B cell (primary cell): Measurements from ENCODE around the gene NOVA1. TPM values are rescaled to one million over a fixed set of nuclear protein-coding genes. Genes with fewer than 3 reads are reported as not detected.

Experiments used
- ATAC-seq: fragments of 200-7000 bp; cut with Tn5 transposase; one replicate; pipeline ENCODE4 v1.10.0; 2021; ENCODE audit warnings: low read depth, mild to moderate bottlenecking, moderate number of reproducible peaks, moderate library complexity
- CTCF ChIA-PET: fragments of 350-600 bp; sonication (Branson Sonifier 250); formaldehyde crosslinking; loops from one replicate; lab custom pipeline; 2021; ENCODE audit warnings: antibody characterized with exemption, inconsistent platforms; lab: Charles Lee
- POLR2A ChIA-PET: fragments of 350-600 bp; sonication (Branson Sonifier 250); formaldehyde crosslinking; loops from one replicate; lab custom pipeline; 2021; ENCODE audit warnings: antibody characterized with exemption; lab: Charles Lee
- DNase-seq: peaks from one replicate; pipeline ENCODE4 v3.0.0; 2013
- H2AFZ ChIP-seq: 2 replicates; pipeline ENCODE4 v1.6.1; 2012; ENCODE audit warnings: mild to moderate bottlenecking, low read depth, low read length; ENCODE audit not compliant: insufficient read depth, poor library complexity, severe bottlenecking
- H3K27ac ChIP-seq, 2 donors: 1 replicate in 1 of 2; 2 replicates in 1 of 2; pipeline ENCODE4 v1.5.1; 2012 to 2013; ENCODE audit warnings: low read length in 2 of 2, mild to moderate bottlenecking in 2 of 2, moderate library complexity in 1 of 2
- H3K27me3 ChIP-seq, 4 experiments: fragments of 200-600 bp in 1 of 4; sonication (generic) in 1 of 4; replicated peaks in 1 of 4; 1 replicate in 2 of 4; 2 replicates in 2 of 4; pipeline versions ENCODE4 v1.6.1 to v1.7.0; 2013 to 2016; ENCODE audit warnings: low read length in 3 of 4, mild to moderate bottlenecking in 2 of 4, mixed read lengths in 1 of 4, moderate library complexity in 1 of 4; ENCODE audit not compliant: insufficient read depth in 4 of 4, control insufficient read depth in 3 of 4; ENCODE audit errors: control extremely low read depth in 1 of 4
- H3K36me3 ChIP-seq, 2 experiments: replicated peaks in 1 of 2; 1 replicate in 1 of 2; 2 replicates in 1 of 2; pipeline versions ENCODE4 v1.6.1 to v1.7.1; 2013; ENCODE audit warnings: low read length in 1 of 2; ENCODE audit not compliant: insufficient read depth in 2 of 2, control insufficient read depth in 1 of 2; ENCODE audit errors: control extremely low read depth in 1 of 2, extremely low read depth in 1 of 2
- H3K4me1 ChIP-seq, 2 donors: fragments of 200-600 bp in 1 of 2; sonication (generic) in 1 of 2; 1 replicate in 1 of 2; 2 replicates in 1 of 2; pipeline versions ENCODE4 v1.5.1 to v1.6.1; 2013 to 2017; ENCODE audit warnings: low read length in 2 of 2; ENCODE audit not compliant: control insufficient read depth in 2 of 2, insufficient read depth in 2 of 2
- H3K4me2 ChIP-seq: replicated peaks from 2 replicates; pipeline ENCODE3; 2012; ENCODE audit warnings: mild to moderate bottlenecking, low read depth, low read length; ENCODE audit not compliant: poor library complexity, severe bottlenecking
- H3K4me3 ChIP-seq, 5 experiments: fragments of 200-600 bp in 1 of 5; sonication (generic) in 1 of 5; 1 replicate in 3 of 5; 2 replicates in 2 of 5; pipeline versions ENCODE4 v1.5.1 to v1.7.0; 2011 to 2016; ENCODE audit warnings: low read length in 4 of 5, mild to moderate bottlenecking in 4 of 5, low read depth in 2 of 5, control low read depth in 1 of 5, moderate library complexity in 1 of 5; ENCODE audit not compliant: insufficient read depth in 1 of 5; ENCODE audit errors: control extremely low read depth in 1 of 5, extremely low read depth in 1 of 5
- H3K79me2 ChIP-seq: fragments of 200-600 bp; sonication (generic); one replicate; pipeline ENCODE4 v1.6.0; 2016; ENCODE audit warnings: low read length; ENCODE audit not compliant: control insufficient read depth, insufficient read depth
- H3K9ac ChIP-seq: fragments of 200-600 bp; sonication (generic); 2 replicates; pipeline ENCODE4 v1.6.1; 2017; ENCODE audit warnings: mild to moderate bottlenecking, low read length, moderate library complexity
- H3K9me3 ChIP-seq, 3 donors: one replicate each; pipeline versions ENCODE4 v1.6.1 to v1.7.1; 2013; ENCODE audit warnings: low read length in 2 of 3; ENCODE audit not compliant: control insufficient read depth in 2 of 3, insufficient read depth in 1 of 3; ENCODE audit errors: control extremely low read depth in 1 of 3
- H4K20me1 ChIP-seq: 2 replicates; pipeline ENCODE4 v1.6.0; 2012; ENCODE audit warnings: mild to moderate bottlenecking, low read length; ENCODE audit not compliant: insufficient read depth, control insufficient read depth, poor library complexity, severe bottlenecking
- H3K27ac Mint-ChIP-seq: one replicate; pipeline ENCODE4 v1.8.0; 2021; ENCODE audit warnings: mixed read lengths
- H3K27me3 Mint-ChIP-seq: one replicate; pipeline ENCODE4 v1.8.0; 2021; ENCODE audit warnings: mixed read lengths
- H3K4me1 Mint-ChIP-seq: one replicate; pipeline ENCODE4 v1.8.0; 2021; ENCODE audit warnings: mixed read lengths
- H3K4me3 Mint-ChIP-seq: one replicate; pipeline ENCODE4 v1.8.0; 2021; ENCODE audit warnings: mixed read lengths
- H3K9me3 Mint-ChIP-seq: one replicate; pipeline ENCODE4 v1.8.0; 2022; ENCODE audit warnings: mixed read lengths; ENCODE audit not compliant: insufficient read depth
- CTCF ChIP-seq: fragments of 200-600 bp; IDR thresholded peaks from one replicate; pipeline ENCODE4 v1.8.0; 2022; ENCODE audit warnings: antibody characterized with exemption, mild to moderate bottlenecking
- EZH2 ChIP-seq: IDR thresholded peaks from 2 replicates; pipeline ENCODE4 v1.6.1; 2012; ENCODE audit warnings: borderline replicate concordance, low read depth, mild to moderate bottlenecking, moderate library complexity, low read length; ENCODE audit not compliant: insufficient read depth, poor library complexity, severe bottlenecking
- WGBS: methylation state at CpG from one replicate; pipeline ENCODE4 v1.1.5; 2013; ENCODE audit warnings: missing lambda C conversion rate; ENCODE audit not compliant: insufficient coverage; 5-methylcytosine and 5-hydroxymethylcytosine counted together
- intact Hi-C: fragments of 100-400 bp; cut with micrococcal nuclease; formaldehyde crosslinking; loops from one replicate; pipeline ENCODE4 v1.10.0; 2022
- polyA plus RNA-seq: library from polyadenylated mRNA; depleted of rRNA; stranded (reverse); fragments of >200 nt; gene quantifications from 2 replicates; pipeline ENCODE4 v1.2.3, GENCODE V29; 2012
- total RNA-seq, 2 donors: library from RNA; stranded (reverse); fragments of 120-200 nt in 1 of 2; gene quantifications; 1 replicate in 1 of 2; 2 replicates in 1 of 2; pipeline versions ENCODE4 v1.2.3 to v1.2.4, GENCODE V29; 2013 to 2022

The NOVA1 gene
- total and polyA plus RNA-seq, 2 donors (not counting 1 experiment from before 2014, with no cell fraction given): not detected

GRCh38 chr14:26605602-26606001 is 7.8 kb upstream of the NOVA1 start:
- no peak overlapping the region for H3K9ac ChIP-seq
- H3K27me3 Mint-ChIP-seq: no peaks in the 10 kb centered on the region
- H3K4me2 ChIP-seq: no peak overlapping the region
- CTCF ChIA-PET: no interaction called here
- DNase-seq (no peak), ATAC-seq (no peak)
- no peaks in the 10 kb centered on the region for H4K20me1 ChIP-seq
- no peaks in the 10 kb centered on the region for H3K36me3 ChIP-seq
- H2AFZ ChIP-seq: no peak overlapping the region
- 67% methylated on average over 1 of the region's 2 CpGs for WGBS
- H3K27ac ChIP-seq: no peak overlapping the region
- intact Hi-C loops: no loop called here
- H3K9me3 ChIP-seq: peaks cover 0 to 1% (median 0%) of the 10 kb centered on the region in 3 donors
- H3K4me1 ChIP-seq: no peaks in the 10 kb centered on the region
- no peaks in the 10 kb centered on the region for H3K27me3 ChIP-seq
- POLR2A ChIA-PET: no interaction called here
- no peaks in the 10 kb centered on the region for H3K4me1 Mint-ChIP-seq
- TF ChIP-seq EZH2: no peak
- no peak for TF ChIP-seq CTCF
- H3K4me3 Mint-ChIP-seq: no peak overlapping the region
- no peaks in the 10 kb centered on the region for H3K9me3 Mint-ChIP-seq
- no peaks in the 10 kb centered on the region for H3K79me2 ChIP-seq
- no peak overlapping the region for H3K4me3 ChIP-seq
- no peak overlapping the region for H3K27ac Mint-ChIP-seq

- Histone ChIP-seq H3K9ac (no peak overlapping the region), H4K20me1 (no peaks in the 10 kb centered on the region), H3K4me1 (no peaks in the 10 kb centered on the region), H3K4me2 (no peak overlapping the region), H3K36me3 (no peaks in the 10 kb centered on the region), H3K9me3 (peaks cover 0 to 3% (median 1%) of the 10 kb centered on the region in 3 donors), H3K79me2 (no peaks in the 10 kb centered on the region), H3K27ac (no peak overlapping the region), H3K27me3 (peaks cover 0 to 9% (median 7%) of the 10 kb centered on the region in 4 experiments), H3K4me3 (no peak overlapping the region), H2AFZ (no peak overlapping the region)
- H3K27me3 Mint-ChIP-seq: peaks cover 21% of the 10 kb centered on the region
- DNase-seq (no peak), ATAC-seq (no peak)
- H3K27ac Mint-ChIP-seq: no peak overlapping the region
- no peak overlapping the region for H3K4me3 Mint-ChIP-seq
- intact Hi-C loops: no loop called here
- no peaks in the 10 kb centered on the region for H3K9me3 Mint-ChIP-seq
- CTCF ChIA-PET: no interaction called here
- TF ChIP-seq EZH2 (no peak), CTCF (no peak)
- no CpG with 5 or more reads among the region's 2 CpGs for WGBS
- H3K4me1 Mint-ChIP-seq: peaks cover 2% of the 10 kb centered on the region
- POLR2A ChIA-PET: no interaction called here
Measured at GRCh38 chr14:26602902-26603301, 5.1 kb upstream of the NOVA1 start.
